Trophoblast cell (in vitro differentiated cells and primary cell): ENCODE results near the gene NAP1L3.

Experiments
- DNase-seq, 2 donors: peaks; one replicate each; pipeline ENCODE4 v3.0.0-alpha.2; 2016
- H2AFZ ChIP-seq: 2 replicates; pipeline ENCODE4 v1.6.1; 2013; ENCODE audit warnings: low read length, moderate library complexity, mild to moderate bottlenecking; ENCODE audit not compliant: insufficient read depth, poor library complexity
- H2AK5ac ChIP-seq: 2 replicates; pipeline ENCODE4 v1.6.1; 2013; ENCODE audit warnings: mild to moderate bottlenecking, low read length
- H2BK120ac ChIP-seq: 2 replicates; pipeline ENCODE4 v1.6.1; 2013; ENCODE audit warnings: low read length, mild to moderate bottlenecking, moderate library complexity; ENCODE audit not compliant: insufficient read depth, poor library complexity
- H2BK12ac ChIP-seq: 2 replicates; pipeline ENCODE4 v1.6.1; 2013; ENCODE audit warnings: mild to moderate bottlenecking, low read length, moderate library complexity
- H2BK5ac ChIP-seq: 2 replicates; pipeline ENCODE4 v1.6.1; 2013; ENCODE audit warnings: low read length, low read depth, moderate library complexity, mild to moderate bottlenecking; ENCODE audit not compliant: poor library complexity
- H3K14ac ChIP-seq: 2 replicates; pipeline ENCODE4 v1.6.1; 2013; ENCODE audit warnings: mild to moderate bottlenecking, low read length
- H3K18ac ChIP-seq: 2 replicates; pipeline ENCODE4 v1.6.1; 2013; ENCODE audit warnings: mild to moderate bottlenecking, low read length
- H3K23ac ChIP-seq: 2 replicates; pipeline ENCODE4 v1.6.1; 2013; ENCODE audit warnings: low read length
- H3K27ac ChIP-seq: 2 replicates; pipeline ENCODE4 v1.5.1; 2013; ENCODE audit warnings: low read depth, mild to moderate bottlenecking, inconsistent platforms, low read length, moderate library complexity
- H3K27me3 ChIP-seq: 2 replicates; pipeline ENCODE4 v1.6.1; 2013; ENCODE audit warnings: inconsistent platforms, mild to moderate bottlenecking, low read length, moderate library complexity; ENCODE audit not compliant: insufficient read depth
- H3K36me3 ChIP-seq, 2 experiments: 1 replicate in 1 of 2; 2 replicates in 1 of 2; pipeline ENCODE4 v1.6.1; 2013; ENCODE audit warnings: low read length in 2 of 2, mild to moderate bottlenecking in 2 of 2, moderate library complexity in 1 of 2; ENCODE audit not compliant: insufficient read depth in 2 of 2, control insufficient read depth in 1 of 2
- H3K4ac ChIP-seq: 2 replicates; pipeline ENCODE4 v1.6.1; 2013; ENCODE audit warnings: low read depth, mild to moderate bottlenecking, low read length, moderate library complexity
- H3K4me1 ChIP-seq, 2 experiments: 1 replicate in 1 of 2; 2 replicates in 1 of 2; pipeline ENCODE4 v1.6.1; 2013; ENCODE audit warnings: low read length in 2 of 2, mild to moderate bottlenecking in 2 of 2, moderate library complexity in 1 of 2; ENCODE audit not compliant: insufficient read depth in 2 of 2, control insufficient read depth in 1 of 2
- H3K4me2 ChIP-seq: 2 replicates; pipeline ENCODE4 v1.6.1; 2013; ENCODE audit warnings: inconsistent platforms, mild to moderate bottlenecking, low read length, moderate library complexity
- H3K4me3 ChIP-seq: 2 replicates; pipeline ENCODE4 v1.5.1; 2013; ENCODE audit warnings: mild to moderate bottlenecking, low read depth, low read length, inconsistent platforms
- H3K79me1 ChIP-seq: one replicate; pipeline ENCODE4 v1.6.1; 2013; ENCODE audit warnings: low read length
- H3K79me2 ChIP-seq: 2 replicates; pipeline ENCODE4 v1.6.1; 2013; ENCODE audit warnings: low read length, mild to moderate bottlenecking; ENCODE audit not compliant: control insufficient read depth, insufficient read depth, poor library complexity
- H3K9ac ChIP-seq: 2 replicates; pipeline ENCODE4 v1.6.1; 2013; ENCODE audit warnings: mild to moderate bottlenecking, low read length
- H3K9me3 ChIP-seq: 2 replicates; pipeline ENCODE4 v1.6.1; 2013; ENCODE audit warnings: low read depth, mild to moderate bottlenecking, control low read depth, inconsistent platforms, low read length; ENCODE audit not compliant: insufficient read depth
- H4K12ac ChIP-seq: 2 replicates; pipeline ENCODE4 v1.6.1; 2013; ENCODE audit warnings: low read depth, mild to moderate bottlenecking, low read length, moderate library complexity
- H4K8ac ChIP-seq: 2 replicates; pipeline ENCODE4 v1.6.1; 2013; ENCODE audit warnings: low read depth, mild to moderate bottlenecking, low read length, moderate library complexity
- H4K91ac ChIP-seq: one replicate; pipeline ENCODE4 v1.6.1; 2013; ENCODE audit warnings: low read depth, mild to moderate bottlenecking, low read length, moderate library complexity
- WGBS: extraction: QIAGEN DNeasy Blood & Tissue Kit; methylation state at CpG from one replicate; pipeline ENCODE4 v1.1.7; 2013; ENCODE audit warnings: missing lambda C conversion rate; ENCODE audit not compliant: insufficient read length, insufficient coverage; ENCODE audit errors: extremely low coverage; 5-methylcytosine and 5-hydroxymethylcytosine counted together

The NAP1L3 gene

GRCh38 chrX:93673869-93674271, 492 bp upstream of the NAP1L3 start, which contains the start of gene FAM133A:
Gene FAM133A, plus strand, starts transcription at chrX:93674206. Its CDS starts 35,214 bp downstream, at chrX:93709420.
- Histone ChIP-seq H3K4me1 (no peaks in the 10 kb centered on the region), H2BK5ac (no peak within 1 kb of the TSS), H3K4ac (no peak within 1 kb of the TSS), H3K27me3 (no peaks in the 10 kb centered on the region), H3K4me3 (peak within 1 kb of the TSS; percentile 91), H2AK5ac (no peak within 1 kb of the TSS), H3K14ac (no peak within 1 kb of the TSS), H3K4me2 (peak within 1 kb of the TSS; percentile 74), H3K9ac (peak within 1 kb of the TSS; percentile 64), H3K18ac (no peak within 1 kb of the TSS), H4K12ac (no peak within 1 kb of the TSS), H2BK12ac (no peak within 1 kb of the TSS), H3K9me3 (no peaks in the 10 kb centered on the region), H2BK120ac (no peak within 1 kb of the TSS), H3K23ac (no peak within 1 kb of the TSS), H4K8ac (peak within 1 kb of the TSS; percentile 58), H3K79me2 (no peaks in the 10 kb centered on the region), H2AFZ (peak within 1 kb of the TSS; percentile 25), H3K36me3 (no peaks in the 10 kb centered on the region), H3K27ac (peak within 1 kb of the TSS; percentile 42), H3K79me1 (peaks cover 2% of the 10 kb centered on the region), H4K91ac (no peak within 1 kb of the TSS)
- peak in 1 of 2 donors; percentile 7 for DNase-seq
- WGBS, result no CpG with 5 or more reads among the region's 11 CpGs

GRCh38 chrX:93660575-93660974, 12.8 kb downstream of the NAP1L3 start:
- no peak overlapping the region for H3K4me3 ChIP-seq
- no peaks in the 10 kb centered on the region for H3K36me3 ChIP-seq
- no peak overlapping the region for H2BK120ac ChIP-seq
- H3K79me1 ChIP-seq, result no peaks in the 10 kb centered on the region
- no peak overlapping the region for H2AK5ac ChIP-seq
- DNase-seq, result no peak
- no peaks in the 10 kb centered on the region for H3K9me3 ChIP-seq
- H3K79me2 ChIP-seq, result no peaks in the 10 kb centered on the region
- H3K23ac ChIP-seq, result no peak overlapping the region
- no peak overlapping the region for H3K4ac ChIP-seq
- no peak overlapping the region for H3K14ac ChIP-seq
- no peaks in the 10 kb centered on the region for H3K27me3 ChIP-seq
- H3K4me1 ChIP-seq, result no peaks in the 10 kb centered on the region
- H2BK12ac ChIP-seq, result no peak overlapping the region
- no peak overlapping the region for H3K18ac ChIP-seq
- H2BK5ac ChIP-seq, result no peak overlapping the region
- no peak overlapping the region for H4K91ac ChIP-seq
- H4K8ac ChIP-seq, result no peak overlapping the region
- no peak overlapping the region for H3K9ac ChIP-seq
- no CpG with 5 or more reads among the region's 7 CpGs for WGBS
- no peak overlapping the region for H2AFZ ChIP-seq
- H3K4me2 ChIP-seq, result no peak overlapping the region
- H3K27ac ChIP-seq, result no peak overlapping the region
- H4K12ac ChIP-seq, result no peak overlapping the region

GRCh38 chrX:93649381-93649780, 24.0 kb downstream of the NAP1L3 start:
- H3K27me3 ChIP-seq, result no peaks in the 10 kb centered on the region
- H3K23ac ChIP-seq, result no peak overlapping the region
- H2BK120ac ChIP-seq, result no peak overlapping the region
- no peak overlapping the region for H3K27ac ChIP-seq
- H3K4me1 ChIP-seq, result no peaks in the 10 kb centered on the region
- no CpG with 5 or more reads among the region's 1 CpG for WGBS
- no peak overlapping the region for H3K14ac ChIP-seq
- DNase-seq, result no peak
- H2BK5ac ChIP-seq, result no peak overlapping the region
- H3K9me3 ChIP-seq, result no peaks in the 10 kb centered on the region
- H4K8ac ChIP-seq, result no peak overlapping the region
- no peak overlapping the region for H2AFZ ChIP-seq
- no peaks in the 10 kb centered on the region for H3K79me2 ChIP-seq
- no peak overlapping the region for H3K4me2 ChIP-seq
- H3K36me3 ChIP-seq, result no peaks in the 10 kb centered on the region
- no peak overlapping the region for H3K9ac ChIP-seq
- H3K4me3 ChIP-seq, result no peak overlapping the region
- H2BK12ac ChIP-seq, result no peak overlapping the region
- no peak overlapping the region for H4K91ac ChIP-seq
- H3K4ac ChIP-seq, result no peak overlapping the region
- no peak overlapping the region for H3K18ac ChIP-seq
- no peak overlapping the region for H2AK5ac ChIP-seq
- H3K79me1 ChIP-seq, result no peaks in the 10 kb centered on the region
- no peak overlapping the region for H4K12ac ChIP-seq

- Histone ChIP-seq H2BK5ac (no peak overlapping the region), H3K4me2 (no peak overlapping the region), H2AFZ (no peak overlapping the region), H4K12ac (no peak overlapping the region), H4K91ac (no peak overlapping the region), H2BK12ac (no peak overlapping the region), H3K27ac (no peak overlapping the region), H3K36me3 (no peaks in the 10 kb centered on the region), H3K14ac (no peak overlapping the region), H3K4me3 (no peak overlapping the region), H3K18ac (no peak overlapping the region), H3K27me3 (no peaks in the 10 kb centered on the region), H3K79me2 (no peaks in the 10 kb centered on the region), H3K4ac (no peak overlapping the region), H2AK5ac (no peak overlapping the region), H3K9me3 (no peaks in the 10 kb centered on the region), H3K23ac (no peak overlapping the region), H4K8ac (no peak overlapping the region), H3K4me1 (no peaks in the 10 kb centered on the region), H3K9ac (no peak overlapping the region), H2BK120ac (no peak overlapping the region), H3K79me1 (no peaks in the 10 kb centered on the region)
- no CpG with 5 or more reads among the region's 2 CpGs for WGBS
- no peak for DNase-seq
Observed at GRCh38 chrX:93637591-93637990, 35.8 kb downstream of the NAP1L3 start.
